PC-3 (cell line): Measurements from ENCODE around the gene VWA3B.

Experiments
- EZH2 ChIP-seq: fragments of 300-600 bp; sonication (generic); IDR thresholded peaks from one replicate; pipeline ENCODE4 v1.6.1; 2017; ENCODE audit warnings: antibody characterized with exemption, mild to moderate bottlenecking, low read length; ENCODE audit not compliant: unreplicated experiment
- EZH2phosphoT487 ChIP-seq: fragments of 300-600 bp; sonication (generic); IDR thresholded peaks from 2 replicates; pipeline ENCODE4 v1.6.1; 2018; ENCODE audit warnings: mild to moderate bottlenecking, antibody characterized with exemption, low read length, borderline replicate concordance
- TF ChIP-seq, protein P1 (sequence below): fragments of 300-600 bp; sonication (generic); conservative IDR thresholded peaks from 2 replicates; pipeline ENCODE4 v1.5.1; 2017; ENCODE audit warnings: antibody characterized with exemption, low read depth, mild to moderate bottlenecking, low read length

DNA sequence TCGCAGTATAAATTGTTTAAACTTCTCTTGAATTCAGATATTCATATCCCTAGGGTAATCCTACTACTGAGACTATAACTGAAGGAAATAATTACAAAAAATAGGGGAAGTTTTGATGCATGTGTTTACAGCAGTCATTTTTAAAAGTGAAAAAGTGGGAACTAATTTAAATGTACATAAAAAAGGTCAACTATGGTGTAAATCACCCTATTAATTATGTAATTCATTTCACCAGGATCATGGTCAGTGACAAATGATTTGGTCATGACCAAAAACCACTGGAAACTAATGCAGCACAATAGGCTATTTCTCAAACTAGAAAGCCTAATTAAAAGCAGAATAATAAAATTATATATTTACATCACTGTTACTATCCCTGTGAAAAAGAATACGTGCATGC lies 254.3 kb downstream of the VWA3B start:
- TF ChIP-seq, protein P1, sequence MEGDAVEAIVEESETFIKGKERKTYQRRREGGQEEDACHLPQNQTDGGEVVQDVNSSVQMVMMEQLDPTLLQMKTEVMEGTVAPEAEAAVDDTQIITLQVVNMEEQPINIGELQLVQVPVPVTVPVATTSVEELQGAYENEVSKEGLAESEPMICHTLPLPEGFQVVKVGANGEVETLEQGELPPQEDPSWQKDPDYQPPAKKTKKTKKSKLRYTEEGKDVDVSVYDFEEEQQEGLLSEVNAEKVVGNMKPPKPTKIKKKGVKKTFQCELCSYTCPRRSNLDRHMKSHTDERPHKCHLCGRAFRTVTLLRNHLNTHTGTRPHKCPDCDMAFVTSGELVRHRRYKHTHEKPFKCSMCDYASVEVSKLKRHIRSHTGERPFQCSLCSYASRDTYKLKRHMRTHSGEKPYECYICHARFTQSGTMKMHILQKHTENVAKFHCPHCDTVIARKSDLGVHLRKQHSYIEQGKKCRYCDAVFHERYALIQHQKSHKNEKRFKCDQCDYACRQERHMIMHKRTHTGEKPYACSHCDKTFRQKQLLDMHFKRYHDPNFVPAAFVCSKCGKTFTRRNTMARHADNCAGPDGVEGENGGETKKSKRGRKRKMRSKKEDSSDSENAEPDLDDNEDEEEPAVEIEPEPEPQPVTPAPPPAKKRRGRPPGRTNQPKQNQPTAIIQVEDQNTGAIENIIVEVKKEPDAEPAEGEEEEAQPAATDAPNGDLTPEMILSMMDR, result no peak
- no peak for TF ChIP-seq EZH2phosphoT487
- TF ChIP-seq EZH2, result no peak
